GM12874 (cell line): ENCODE measurements around the gene DEAF1.

Experiments used
- CTCF ChIP-seq: IDR thresholded peaks from 2 replicates; pipeline ENCODE4 v1.5.1; 2011; ENCODE audit warnings: low read depth, mild to moderate bottlenecking, control low read depth, low read length, moderate library complexity; ENCODE audit not compliant: insufficient read depth

The DEAF1 gene

GRCh38 chr11:640021-640706 is 54.9 kb downstream of the DEAF1 start:
- TF ChIP-seq CTCF, result no peak

- TF ChIP-seq CTCF, result no peak
Measured at GRCh38 chr11:639332-639955, 55.6 kb downstream of the DEAF1 start.

GRCh38 chr11:638631-639331 is 56.2 kb downstream of the DEAF1 start:
- no peak for TF ChIP-seq CTCF

GRCh38 chr11:637593-638521 is 57.2 kb downstream of the DEAF1 start:
- TF ChIP-seq CTCF, result no peak

GRCh38 chr11:637333-637592 is 57.8 kb downstream of the DEAF1 start:
- no peak for TF ChIP-seq CTCF

GRCh38 chr11:636511-637332 is 58.3 kb downstream of the DEAF1 start, which contains the start of gene DRD4:
Gene DRD4, plus strand, starts transcription at chr11:637269. Its CDS starts 36 bp downstream, at chr11:637305.
- TF ChIP-seq CTCF, result no peak
